ENCODE results near the gene ATP6V0A1.
"Not testable (repeated sequence)": the region's sequence is repeated elsewhere in the genome, so short reads cannot be mapped to it uniquely, and the experiment has no call there.

The ATP6V0A1 gene

GRCh38 chr17:42458497-42459255 lies at the start of gene ATP6V0A1:
Gene ATP6V0A1, plus strand, starts transcription at chr17:42458878. Its CDS starts 2,017 bp downstream, at chr17:42460895.
- peak; percentile 84 for DNase-seq

GRCh38 chr17:42409523-42410318 lies 49.0 kb upstream of the ATP6V0A1 start:
- DNase-seq = no peak

- DNase-seq = no peak
Measured at GRCh38 chr17:42410319-42410685, 48.4 kb upstream of the ATP6V0A1 start.

- no peak for DNase-seq
Measured at GRCh38 chr17:42411361-42411760, 47.3 kb upstream of the ATP6V0A1 start.

GRCh38 chr17:42411905-42412679 lies 46.6 kb upstream of the ATP6V0A1 start:
- no peak for DNase-seq

- no peak for DNase-seq
Measured at GRCh38 chr17:42413464-42414040, 45.1 kb upstream of the ATP6V0A1 start.

GRCh38 chr17:42414704-42415409 lies 43.8 kb upstream of the ATP6V0A1 start:
- DNase-seq = peak; percentile 55

- DNase-seq = not testable (repeated sequence)
Measured at GRCh38 chr17:42417981-42418380, 40.7 kb upstream of the ATP6V0A1 start.

- no peak for DNase-seq
Measured at GRCh38 chr17:42421136-42421506, 37.6 kb upstream of the ATP6V0A1 start.

GRCh38 chr17:42421507-42422338 lies 37.0 kb upstream of the ATP6V0A1 start:
- DNase-seq = no peak

GRCh38 chr17:42422412-42422957 lies 36.2 kb upstream of the ATP6V0A1 start:
- peak; percentile 11 for DNase-seq

GRCh38 chr17:42422958-42423712 lies 35.5 kb upstream of the ATP6V0A1 start, which contains the start of gene CAVIN1:
Gene CAVIN1, minus strand, starts transcription at chr17:42423256. Its CDS starts 159 bp downstream, at chr17:42423097.
- DNase-seq = no peak

- no peak for DNase-seq
Measured at GRCh38 chr17:42423766-42424165, 34.9 kb upstream of the ATP6V0A1 start.

GRCh38 chr17:42424991-42425610 lies 33.6 kb upstream of the ATP6V0A1 start:
- no peak for DNase-seq

GRCh38 chr17:42428141-42428944 lies 30.3 kb upstream of the ATP6V0A1 start:
- peak; percentile 18 for DNase-seq

GRCh38 chr17:42429726-42430447 lies 28.8 kb upstream of the ATP6V0A1 start:
- no peak for DNase-seq

- DNase-seq = no peak
Measured at GRCh38 chr17:42431758-42432161, 26.9 kb upstream of the ATP6V0A1 start.

- DNase-seq = no peak
Measured at GRCh38 chr17:42436391-42436790, 22.3 kb upstream of the ATP6V0A1 start.
